GM23338 (cell line): Measurements from ENCODE around the gene DNAH10. TPM values are rescaled to one million over a fixed set of nuclear protein-coding genes. Genes with fewer than 3 reads are reported as not detected.

Source experiments
- ATAC-seq: fragments of 200-7000 bp; cut with Tn5 transposase; 3 replicates; pipeline ENCODE4 v1.9.1; 2020
- DNase-seq: peaks from one replicate; pipeline ENCODE4 v3.0.0-alpha.2; 2015; ENCODE audit warnings: low spot score
- H2AFZ ChIP-seq: fragments of 200-600 bp; sonication (generic); 2 replicates; pipeline ENCODE4 v1.8.0; 2016; ENCODE audit warnings: antibody characterized with exemption, mild to moderate bottlenecking, moderate library complexity
- H3F3A ChIP-seq: fragments of 200-600 bp; sonication (generic); replicated peaks from 2 replicates; pipeline ENCODE4 v1.8.0; 2017; ENCODE audit warnings: antibody characterized with exemption, mixed run types, low read depth
- H3K27ac ChIP-seq: fragments of 200-600 bp; sonication (generic); 2 replicates; pipeline ENCODE4 v1.6.1; 2016; ENCODE audit warnings: low read depth
- H3K27me3 ChIP-seq: fragments of 200-600 bp; sonication (generic); 2 replicates; pipeline ENCODE4 v1.8.0; 2016; ENCODE audit warnings: mild to moderate bottlenecking, mixed run types, moderate library complexity; ENCODE audit not compliant: insufficient read depth
- H3K36me3 ChIP-seq: fragments of 200-600 bp; sonication (generic); 2 replicates; pipeline ENCODE4 v1.8.0; 2016; ENCODE audit warnings: mild to moderate bottlenecking; ENCODE audit not compliant: insufficient read depth
- H3K4me1 ChIP-seq: fragments of 200-600 bp; sonication (generic); 2 replicates; pipeline ENCODE4 v1.8.0; 2016; ENCODE audit warnings: mild to moderate bottlenecking, moderate library complexity; ENCODE audit not compliant: insufficient read depth
- H3K4me2 ChIP-seq: fragments of 200-600 bp; sonication (generic); 2 replicates; pipeline ENCODE4 v1.7.1; 2017; ENCODE audit warnings: mixed run types
- H3K4me3 ChIP-seq: fragments of 200-600 bp; sonication (generic); 2 replicates; pipeline ENCODE4 v1.6.1; 2016; ENCODE audit warnings: mixed run types
- H3K79me2 ChIP-seq: fragments of 200-600 bp; sonication (generic); replicated peaks from 2 replicates; pipeline ENCODE4 v1.8.0; 2017; ENCODE audit warnings: mild to moderate bottlenecking; ENCODE audit not compliant: insufficient read depth
- H3K9me2 ChIP-seq: fragments of 200-600 bp; sonication (generic); 2 replicates; pipeline ENCODE4 v1.8.0; 2017; ENCODE audit not compliant: insufficient read depth
- H4K20me1 ChIP-seq: fragments of 200-600 bp; sonication (generic); replicated peaks from 2 replicates; pipeline ENCODE4 v1.8.0; 2017; ENCODE audit warnings: mild to moderate bottlenecking; ENCODE audit not compliant: insufficient read depth
- H3K27ac Mint-ChIP-seq: 2 replicates; pipeline ENCODE4 v1.8.0; 2020; ENCODE audit warnings: inconsistent platforms, mild to moderate bottlenecking, moderate library complexity, mixed read lengths
- H3K27me3 Mint-ChIP-seq: 3 replicates; pipeline ENCODE4 v1.8.0; 2022; ENCODE audit warnings: low read depth, mild to moderate bottlenecking, moderate library complexity, mixed read lengths, inconsistent platforms; ENCODE audit not compliant: insufficient read depth, poor library complexity
- H3K36me3 Mint-ChIP-seq: 3 replicates; pipeline ENCODE4 v1.8.0; 2021; ENCODE audit warnings: low read depth, mild to moderate bottlenecking, inconsistent platforms, moderate library complexity, mixed read lengths
- H3K4me1 Mint-ChIP-seq: 3 replicates; pipeline ENCODE4 v1.8.0; 2020; ENCODE audit warnings: mild to moderate bottlenecking, inconsistent platforms, mixed read lengths
- H3K4me3 Mint-ChIP-seq: 3 replicates; pipeline ENCODE4 v1.8.0; 2021; ENCODE audit warnings: moderate library complexity, mild to moderate bottlenecking, inconsistent platforms, mixed read lengths
- H3K9me3 Mint-ChIP-seq: 3 replicates; pipeline ENCODE4 v1.8.0; 2020; ENCODE audit warnings: moderate library complexity, mild to moderate bottlenecking, inconsistent platforms, mixed read lengths
- CREB1 ChIP-seq: fragments of 250-450 bp; sonication (Bioruptor Pico); IDR thresholded peaks from 2 replicates; pipeline ENCODE4 v1.5.0; 2020; ENCODE audit warnings: low read depth, mild to moderate bottlenecking, moderate library complexity
- EZH2 ChIP-seq: fragments of 200-600 bp; sonication (generic); IDR thresholded peaks from one replicate; pipeline ENCODE4 v1.8.0; 2017; ENCODE audit warnings: antibody characterized with exemption, mild to moderate bottlenecking, low read depth; ENCODE audit not compliant: unreplicated experiment
- EZH2phosphoT487 ChIP-seq: fragments of 200-600 bp; sonication (generic); IDR thresholded peaks from one replicate; pipeline ENCODE4 v1.8.1; 2018; ENCODE audit warnings: antibody characterized with exemption; ENCODE audit not compliant: unreplicated experiment
- JUNB ChIP-seq: IDR thresholded peaks from one replicate; pipeline ENCODE4 v1.6.1; 2016; ENCODE audit warnings: antibody characterized with exemption; ENCODE audit not compliant: unreplicated experiment
- NANOG ChIP-seq: IDR thresholded peaks from 2 replicates; pipeline ENCODE4 v1.6.1; 2016; ENCODE audit warnings: antibody characterized with exemption, borderline replicate concordance
- POLR2AphosphoS5 ChIP-seq: IDR thresholded peaks from 2 replicates; pipeline ENCODE4 v1.6.1; 2016; ENCODE audit warnings: antibody characterized with exemption, low read depth
- STAT1 ChIP-seq: IDR thresholded peaks from one replicate; pipeline ENCODE4 v1.6.1; 2016; ENCODE audit warnings: antibody characterized with exemption; ENCODE audit not compliant: unreplicated experiment
- polyA plus RNA-seq: library from polyadenylated mRNA; unstranded; fragments of >200 nt; fragmentation: Nextera tagmentation; extraction: Ambion mirVana; gene quantifications from 2 replicates; pipeline ENCODE4 v1.2.1, GENCODE V29; 2016
- total RNA-seq: library from RNA; depleted of rRNA; stranded (reverse); fragments of >200 nt; shearing (Covaris generic); gene quantifications from 2 replicates; pipeline ENCODE4 v1.2.3, GENCODE V29; 2014
- TF ChIP-seq, protein P1 (sequence below): fragments of 250-450 bp; sonication (Bioruptor Pico); IDR thresholded peaks from 2 replicates; pipeline ENCODE4 v1.5.0; 2020; ENCODE audit warnings: mild to moderate bottlenecking, moderate library complexity
- TF ChIP-seq, protein P2 (sequence below), 2 experiments: fragments of 200-600 bp in 1 of 2; sonication (generic) in 1 of 2; conservative IDR thresholded peaks; 2 replicates each; pipeline versions ENCODE4 v1.5.1 to v1.6.1; 2016 to 2017; ENCODE audit warnings: antibody characterized with exemption in 2 of 2, low read depth in 2 of 2, mild to moderate bottlenecking in 2 of 2, moderate library complexity in 1 of 2

Gene DNAH10
- total and polyA plus RNA-seq, 2 experiments from 2014 or later, result 0.03 TPM

DNA sequence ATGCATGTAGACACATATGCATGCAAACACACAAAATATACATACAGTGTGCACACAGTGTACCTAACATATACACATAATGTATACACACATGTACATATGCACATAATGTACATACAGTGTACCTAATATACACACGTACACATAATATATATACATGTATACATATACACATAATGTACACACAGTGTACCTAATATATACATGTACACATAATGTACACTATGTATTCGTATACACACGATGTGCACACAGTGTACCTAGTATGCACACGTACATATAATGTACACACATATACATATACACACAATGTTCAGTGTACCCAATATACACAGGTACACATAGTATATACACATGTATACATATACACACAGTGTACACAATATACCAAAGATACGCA lies 70.0 kb downstream of the DNAH10 start (continued):
- TF ChIP-seq, protein P1, sequence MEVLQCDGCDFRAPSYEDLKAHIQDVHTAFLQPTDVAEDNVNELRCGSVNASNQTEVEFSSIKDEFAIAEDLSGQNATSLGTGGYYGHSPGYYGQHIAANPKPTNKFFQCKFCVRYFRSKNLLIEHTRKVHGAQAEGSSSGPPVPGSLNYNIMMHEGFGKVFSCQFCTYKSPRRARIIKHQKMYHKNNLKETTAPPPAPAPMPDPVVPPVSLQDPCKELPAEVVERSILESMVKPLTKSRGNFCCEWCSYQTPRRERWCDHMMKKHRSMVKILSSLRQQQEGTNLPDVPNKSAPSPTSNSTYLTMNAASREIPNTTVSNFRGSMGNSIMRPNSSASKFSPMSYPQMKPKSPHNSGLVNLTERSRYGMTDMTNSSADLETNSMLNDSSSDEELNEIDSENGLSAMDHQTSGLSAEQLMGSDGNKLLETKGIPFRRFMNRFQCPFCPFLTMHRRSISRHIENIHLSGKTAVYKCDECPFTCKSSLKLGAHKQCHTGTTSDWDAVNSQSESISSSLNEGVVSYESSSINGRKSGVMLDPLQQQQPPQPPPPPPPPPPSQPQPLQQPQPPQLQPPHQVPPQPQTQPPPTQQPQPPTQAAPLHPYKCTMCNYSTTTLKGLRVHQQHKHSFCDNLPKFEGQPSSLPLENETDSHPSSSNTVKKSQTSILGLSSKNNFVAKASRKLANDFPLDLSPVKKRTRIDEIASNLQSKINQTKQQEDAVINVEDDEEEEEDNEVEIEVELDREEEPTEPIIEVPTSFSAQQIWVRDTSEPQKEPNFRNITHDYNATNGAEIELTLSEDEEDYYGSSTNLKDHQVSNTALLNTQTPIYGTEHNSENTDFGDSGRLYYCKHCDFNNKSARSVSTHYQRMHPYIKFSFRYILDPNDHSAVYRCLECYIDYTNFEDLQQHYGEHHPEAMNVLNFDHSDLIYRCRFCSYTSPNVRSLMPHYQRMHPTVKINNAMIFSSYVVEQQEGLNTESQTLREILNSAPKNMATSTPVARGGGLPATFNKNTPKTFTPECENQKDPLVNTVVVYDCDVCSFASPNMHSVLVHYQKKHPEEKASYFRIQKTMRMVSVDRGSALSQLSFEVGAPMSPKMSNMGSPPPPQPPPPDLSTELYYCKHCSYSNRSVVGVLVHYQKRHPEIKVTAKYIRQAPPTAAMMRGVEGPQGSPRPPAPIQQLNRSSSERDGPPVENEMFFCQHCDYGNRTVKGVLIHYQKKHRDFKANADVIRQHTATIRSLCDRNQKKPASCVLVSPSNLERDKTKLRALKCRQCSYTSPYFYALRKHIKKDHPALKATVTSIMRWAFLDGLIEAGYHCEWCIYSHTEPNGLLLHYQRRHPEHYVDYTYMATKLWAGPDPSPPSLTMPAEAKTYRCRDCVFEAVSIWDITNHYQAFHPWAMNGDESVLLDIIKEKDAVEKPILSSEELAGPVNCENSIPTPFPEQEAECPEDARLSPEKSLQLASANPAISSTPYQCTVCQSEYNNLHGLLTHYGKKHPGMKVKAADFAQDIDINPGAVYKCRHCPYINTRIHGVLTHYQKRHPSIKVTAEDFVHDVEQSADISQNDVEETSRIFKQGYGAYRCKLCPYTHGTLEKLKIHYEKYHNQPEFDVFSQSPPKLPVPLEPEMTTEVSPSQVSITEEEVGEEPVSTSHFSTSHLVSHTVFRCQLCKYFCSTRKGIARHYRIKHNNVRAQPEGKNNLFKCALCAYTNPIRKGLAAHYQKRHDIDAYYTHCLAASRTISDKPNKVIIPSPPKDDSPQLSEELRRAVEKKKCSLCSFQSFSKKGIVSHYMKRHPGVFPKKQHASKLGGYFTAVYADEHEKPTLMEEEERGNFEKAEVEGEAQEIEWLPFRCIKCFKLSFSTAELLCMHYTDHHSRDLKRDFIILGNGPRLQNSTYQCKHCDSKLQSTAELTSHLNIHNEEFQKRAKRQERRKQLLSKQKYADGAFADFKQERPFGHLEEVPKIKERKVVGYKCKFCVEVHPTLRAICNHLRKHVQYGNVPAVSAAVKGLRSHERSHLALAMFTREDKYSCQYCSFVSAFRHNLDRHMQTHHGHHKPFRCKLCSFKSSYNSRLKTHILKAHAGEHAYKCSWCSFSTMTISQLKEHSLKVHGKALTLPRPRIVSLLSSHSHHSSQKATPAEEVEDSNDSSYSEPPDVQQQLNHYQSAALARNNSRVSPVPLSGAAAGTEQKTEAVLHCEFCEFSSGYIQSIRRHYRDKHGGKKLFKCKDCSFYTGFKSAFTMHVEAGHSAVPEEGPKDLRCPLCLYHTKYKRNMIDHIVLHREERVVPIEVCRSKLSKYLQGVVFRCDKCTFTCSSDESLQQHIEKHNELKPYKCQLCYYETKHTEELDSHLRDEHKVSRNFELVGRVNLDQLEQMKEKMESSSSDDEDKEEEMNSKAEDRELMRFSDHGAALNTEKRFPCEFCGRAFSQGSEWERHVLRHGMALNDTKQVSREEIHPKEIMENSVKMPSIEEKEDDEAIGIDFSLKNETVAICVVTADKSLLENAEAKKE (CRISPR knock-in tag), result no peak
- TF ChIP-seq EZH2, result no peak
- no peak for TF ChIP-seq JUNB
- TF ChIP-seq CREB1 (CRISPR knock-in tag), result no peak
- TF ChIP-seq POLR2AphosphoS5, result no peak
- TF ChIP-seq STAT1, result no peak
- TF ChIP-seq, protein P2, sequence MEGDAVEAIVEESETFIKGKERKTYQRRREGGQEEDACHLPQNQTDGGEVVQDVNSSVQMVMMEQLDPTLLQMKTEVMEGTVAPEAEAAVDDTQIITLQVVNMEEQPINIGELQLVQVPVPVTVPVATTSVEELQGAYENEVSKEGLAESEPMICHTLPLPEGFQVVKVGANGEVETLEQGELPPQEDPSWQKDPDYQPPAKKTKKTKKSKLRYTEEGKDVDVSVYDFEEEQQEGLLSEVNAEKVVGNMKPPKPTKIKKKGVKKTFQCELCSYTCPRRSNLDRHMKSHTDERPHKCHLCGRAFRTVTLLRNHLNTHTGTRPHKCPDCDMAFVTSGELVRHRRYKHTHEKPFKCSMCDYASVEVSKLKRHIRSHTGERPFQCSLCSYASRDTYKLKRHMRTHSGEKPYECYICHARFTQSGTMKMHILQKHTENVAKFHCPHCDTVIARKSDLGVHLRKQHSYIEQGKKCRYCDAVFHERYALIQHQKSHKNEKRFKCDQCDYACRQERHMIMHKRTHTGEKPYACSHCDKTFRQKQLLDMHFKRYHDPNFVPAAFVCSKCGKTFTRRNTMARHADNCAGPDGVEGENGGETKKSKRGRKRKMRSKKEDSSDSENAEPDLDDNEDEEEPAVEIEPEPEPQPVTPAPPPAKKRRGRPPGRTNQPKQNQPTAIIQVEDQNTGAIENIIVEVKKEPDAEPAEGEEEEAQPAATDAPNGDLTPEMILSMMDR (conservative IDR thresholded peaks at IDR 0.05; ENCODE audit: low read depth in 2 of 2), result no peak
- TF ChIP-seq EZH2phosphoT487, result no peak
- no peak for TF ChIP-seq NANOG

DNA sequence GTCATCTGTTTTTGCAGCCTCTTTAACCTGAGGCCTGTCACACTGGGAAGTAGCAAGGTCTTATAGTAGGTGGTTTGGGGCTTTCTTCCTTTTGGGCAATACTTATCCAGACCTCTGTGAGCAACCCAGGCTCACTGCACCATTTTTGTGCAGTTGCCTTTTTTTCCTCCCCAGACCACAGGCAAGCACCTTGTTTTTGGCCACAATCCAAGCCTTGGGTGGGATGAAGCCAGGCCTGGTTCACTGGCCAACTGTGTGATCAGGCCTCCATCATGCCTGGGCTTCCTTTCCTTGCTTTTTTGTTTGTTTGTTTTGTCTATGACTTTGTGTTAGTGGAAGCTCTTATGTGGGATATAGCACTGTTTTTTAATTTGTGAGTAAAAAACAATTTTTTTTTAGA lies 71.7 kb downstream of the DNAH10 start:
- Mint-ChIP-seq H3K9me3 (peaks cover 37% of the 10 kb centered on the region), H3K4me3 (no peak overlapping the region), H3K27me3 (peaks cover 8% of the 10 kb centered on the region), H3K4me1 (no peaks in the 10 kb centered on the region), H3K27ac (no peak overlapping the region), H3K36me3 (no peaks in the 10 kb centered on the region)
- ATAC-seq (no peak), DNase-seq (no peak)
- no peak overlapping the region for H3K4me2 ChIP-seq
- no peaks in the 10 kb centered on the region for H3K4me1 ChIP-seq
- no peaks in the 10 kb centered on the region for H3K36me3 ChIP-seq
- no peak overlapping the region for H3K27ac ChIP-seq
- no peak overlapping the region for H3K4me3 ChIP-seq
- H2AFZ ChIP-seq, result no peak overlapping the region
- H3K79me2 ChIP-seq, result no peaks in the 10 kb centered on the region
- no peaks in the 10 kb centered on the region for H4K20me1 ChIP-seq
- H3K9me2 ChIP-seq, result no peaks in the 10 kb centered on the region
- H3K27me3 ChIP-seq, result no peaks in the 10 kb centered on the region
- H3F3A ChIP-seq, result no peaks in the 10 kb centered on the region
- no peak for TF ChIP-seq NANOG
- TF ChIP-seq, protein P1 (CRISPR knock-in tag), result no peak
